ENCODE results near the gene TTLL11.

TTLL11 gene

DNA sequence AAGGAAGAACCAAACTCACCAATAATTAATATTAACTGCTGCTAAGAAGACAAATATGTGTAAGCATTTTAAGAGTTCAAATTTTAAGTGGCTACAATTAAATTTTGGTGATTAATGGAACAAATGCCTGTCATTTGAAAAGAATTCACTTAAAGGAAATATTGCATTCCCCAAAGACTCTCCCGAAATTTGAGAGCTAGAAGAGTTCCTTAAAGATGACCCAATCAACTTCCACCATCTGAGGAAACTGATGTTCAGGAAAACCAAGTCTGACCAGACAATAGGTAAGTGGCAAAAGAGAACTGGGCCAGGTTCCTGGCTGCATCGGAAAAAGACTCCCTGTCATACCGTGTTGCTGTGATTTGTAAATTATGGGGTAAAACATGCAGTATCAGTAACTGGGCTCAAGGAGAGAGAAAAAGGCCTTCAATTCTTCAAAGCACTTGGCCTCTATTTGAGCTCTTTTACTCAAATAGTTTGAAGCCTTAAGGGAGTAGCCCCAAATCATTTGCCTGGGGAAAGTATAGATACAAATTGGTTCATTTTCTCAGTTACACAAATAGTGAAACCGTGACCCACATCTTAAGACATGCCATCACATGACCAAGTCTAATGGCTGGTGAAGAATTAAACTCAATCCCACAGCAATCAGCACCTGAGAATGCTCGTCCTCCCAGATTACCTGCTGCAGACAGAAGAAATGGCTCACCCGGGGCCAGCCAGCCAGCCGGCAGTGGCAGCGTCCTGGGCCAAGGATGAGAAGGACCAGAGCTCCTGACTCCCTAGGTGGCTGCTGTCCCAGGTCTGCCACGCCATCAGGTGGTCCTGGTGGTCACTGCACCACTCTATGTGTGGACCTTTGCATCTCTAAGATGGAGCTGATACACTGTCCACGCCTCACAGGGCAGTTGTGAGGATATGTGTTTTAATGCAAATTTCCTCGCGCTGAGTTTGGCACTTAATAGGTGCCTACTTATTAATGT is 162.9 kb downstream of the TTLL11 start:
- no peak for DNase-seq

DNA sequence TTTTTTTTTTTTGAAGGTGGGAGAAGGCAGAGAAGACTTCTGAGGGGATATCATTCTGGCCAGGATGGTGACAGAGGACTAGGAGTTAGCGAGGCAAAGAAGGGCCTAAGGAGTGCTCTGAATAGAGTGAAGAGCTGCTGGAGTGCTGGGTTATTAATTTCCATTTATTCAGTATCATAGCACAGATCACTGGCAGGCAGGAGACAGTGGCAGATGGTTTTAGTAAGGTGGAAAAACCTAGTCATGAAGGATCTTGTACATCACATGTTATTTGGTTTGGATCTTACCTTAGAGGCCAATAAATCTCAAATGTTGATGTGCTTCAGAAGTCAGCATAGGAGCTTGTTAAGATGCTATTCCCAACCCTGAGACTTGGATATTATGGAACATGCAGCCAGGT is 165.5 kb downstream of the TTLL11 start:
- DNase-seq, result no peak

DNA sequence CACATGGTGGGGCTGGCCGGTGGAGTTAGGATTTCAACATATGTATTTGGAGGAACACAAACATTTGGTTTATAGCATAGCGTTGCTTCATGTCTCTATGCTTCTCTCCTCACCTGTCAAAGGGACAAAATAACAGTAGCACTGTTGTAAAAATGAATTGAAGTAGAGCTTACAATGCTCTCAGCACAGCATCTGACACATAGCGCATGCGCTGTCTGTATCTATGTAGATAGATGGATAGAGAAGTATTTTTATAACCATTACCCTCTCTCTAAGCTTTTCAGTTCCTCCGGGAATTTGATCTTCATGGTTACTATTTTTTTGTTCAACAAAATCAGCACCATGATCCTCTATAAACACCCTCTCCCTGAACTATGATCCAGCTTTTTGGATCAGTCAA is 166.0 kb downstream of the TTLL11 start:
- no peak for DNase-seq

DNA sequence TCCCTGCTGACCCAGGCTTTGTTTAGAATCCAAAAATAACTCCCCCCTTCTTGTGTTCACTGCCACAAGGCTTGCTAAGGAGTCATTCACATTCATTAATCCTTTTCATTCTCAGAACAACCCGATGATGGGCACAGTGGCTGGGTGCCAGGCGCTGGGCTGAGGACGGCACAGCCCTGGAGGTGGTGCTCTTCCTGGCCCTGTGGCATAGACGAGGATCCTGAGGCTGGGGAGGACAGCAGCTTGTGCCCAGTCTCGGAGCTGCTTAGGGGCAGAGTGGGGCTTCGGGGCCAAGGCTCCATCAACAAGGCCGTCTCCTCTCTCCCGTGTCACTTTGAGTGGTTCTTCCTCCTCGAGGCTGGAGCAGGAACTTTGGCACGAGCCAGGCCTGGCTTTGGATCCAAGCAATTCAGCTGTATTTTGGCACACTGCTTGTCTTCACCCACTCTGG is 166.7 kb downstream of the TTLL11 start:
- no peak for DNase-seq

DNA sequence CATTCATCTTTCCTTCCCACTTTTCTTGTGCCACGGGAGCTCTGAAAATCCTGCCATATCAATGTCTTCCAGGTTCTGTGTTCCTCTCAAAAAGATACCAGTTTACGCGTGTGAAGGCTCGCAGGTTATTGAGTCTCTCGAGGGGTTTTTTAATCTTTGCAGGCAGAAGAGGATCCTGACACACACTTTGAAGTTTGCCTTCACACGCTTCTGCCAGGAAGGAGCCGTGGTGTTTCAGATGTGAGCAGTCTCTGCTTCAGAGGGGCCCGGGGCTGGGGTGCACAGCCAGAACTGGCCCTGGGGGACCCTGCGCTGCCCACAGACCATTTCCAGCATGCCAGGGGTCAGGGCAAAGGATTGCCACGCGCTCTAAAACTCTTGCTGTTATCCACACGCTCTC is 167.2 kb downstream of the TTLL11 start:
- DNase-seq, result no peak

DNA sequence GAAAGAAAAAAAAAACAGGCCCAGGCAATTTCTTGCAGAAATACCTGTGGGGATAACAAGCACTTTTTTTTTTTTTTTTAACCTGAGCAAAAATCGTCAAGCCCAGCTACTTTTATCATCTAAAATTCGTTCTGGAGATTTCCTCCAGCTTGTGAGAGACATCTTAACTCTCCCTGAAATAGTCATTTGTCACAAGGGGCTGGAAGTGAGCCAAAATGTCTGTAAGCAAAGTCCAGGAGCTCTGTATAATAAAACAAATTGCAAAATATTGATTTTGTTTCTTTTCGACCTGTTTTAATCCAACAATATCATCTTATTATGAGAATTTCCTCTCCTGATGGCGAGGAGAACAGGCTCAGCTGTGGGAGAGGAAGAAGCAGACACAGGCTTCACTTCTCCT is 168.4 kb downstream of the TTLL11 start:
- peak in 1 of 3 experiments; percentile 32 for DNase-seq

DNA sequence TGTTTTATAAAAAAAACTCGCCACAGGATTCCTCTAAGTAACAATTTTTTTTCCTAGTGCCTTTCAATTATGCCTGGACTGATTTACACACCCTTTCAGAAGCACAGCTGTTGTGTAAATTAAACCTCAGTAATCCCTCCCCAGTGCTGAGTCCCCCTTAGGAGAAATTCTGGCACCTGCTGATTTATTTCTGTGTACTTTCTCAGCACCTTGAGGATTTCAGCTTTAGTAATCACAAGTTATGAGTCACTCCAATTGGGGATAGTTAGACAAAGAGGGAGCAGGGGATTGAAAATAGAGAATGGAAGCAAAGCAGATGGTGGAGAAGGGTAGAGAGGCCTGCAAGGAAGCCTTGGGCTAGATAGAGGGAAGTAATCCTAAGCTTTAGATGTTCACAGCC is 171.7 kb downstream of the TTLL11 start:
- peak in 2 of 3 experiments; percentile 44 to 84 for DNase-seq

DNA sequence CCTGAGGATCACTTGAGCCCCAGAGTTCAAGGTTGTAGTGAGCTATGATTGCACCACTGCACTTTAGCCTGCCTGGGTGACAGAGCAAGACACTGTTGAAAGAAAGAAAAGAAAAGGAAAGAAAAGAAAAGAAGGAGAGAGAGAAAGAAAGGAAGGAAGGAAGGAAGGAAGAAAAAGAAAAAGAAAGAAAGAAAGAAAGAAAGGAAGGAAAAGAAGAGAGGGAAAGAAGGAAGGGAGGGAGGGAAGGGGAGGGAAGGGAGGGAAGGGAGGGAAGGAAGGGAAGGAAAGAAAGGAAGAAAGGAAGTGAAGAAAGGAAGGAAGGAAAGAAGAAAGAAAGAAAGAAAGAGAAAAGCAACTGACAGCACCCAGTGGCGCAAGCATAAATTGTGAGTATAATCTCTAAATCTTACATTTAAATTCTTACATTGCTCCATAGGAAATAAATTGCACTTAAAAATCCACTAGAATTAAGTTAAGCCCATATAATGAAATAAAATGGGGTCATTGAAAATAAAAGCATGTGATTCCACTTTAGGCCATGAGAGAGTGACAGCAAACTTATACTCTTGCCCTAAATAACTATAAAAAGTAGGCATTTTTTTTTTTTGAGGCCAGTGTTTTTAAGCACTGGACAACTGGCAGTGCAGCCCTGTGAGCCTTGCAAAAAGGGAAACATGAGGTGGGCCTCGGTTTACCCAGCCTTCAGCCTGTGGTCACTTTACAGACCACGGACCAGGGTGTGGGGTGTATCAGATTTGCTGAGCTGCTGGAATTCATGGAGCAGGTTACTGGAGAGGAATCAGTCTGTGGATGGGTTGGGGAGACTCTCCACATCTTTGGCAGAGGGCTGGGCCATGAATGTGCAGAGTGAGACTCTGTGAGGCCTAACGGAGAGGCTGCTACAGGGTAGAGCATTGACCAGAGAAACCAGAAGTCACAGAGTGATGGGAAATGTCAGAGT is 175.5 kb downstream of the TTLL11 start:
- DNase-seq, result no peak

DNA sequence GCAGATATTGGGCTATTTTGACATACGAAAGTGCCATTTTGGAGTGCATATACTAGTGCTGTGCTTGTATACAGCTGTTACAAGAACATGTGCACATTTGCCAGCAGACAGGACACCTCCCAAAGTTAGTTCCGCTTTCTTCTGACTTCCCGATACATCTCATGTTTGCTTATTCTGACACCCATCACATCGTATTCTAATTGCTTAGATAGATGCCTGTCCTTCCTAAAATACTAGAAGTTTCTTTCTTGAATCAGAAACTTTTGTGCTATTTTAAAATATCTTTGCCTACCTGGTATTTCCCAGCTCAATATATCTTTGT is 177.8 kb downstream of the TTLL11 start:
- DNase-seq, result no peak

DNA sequence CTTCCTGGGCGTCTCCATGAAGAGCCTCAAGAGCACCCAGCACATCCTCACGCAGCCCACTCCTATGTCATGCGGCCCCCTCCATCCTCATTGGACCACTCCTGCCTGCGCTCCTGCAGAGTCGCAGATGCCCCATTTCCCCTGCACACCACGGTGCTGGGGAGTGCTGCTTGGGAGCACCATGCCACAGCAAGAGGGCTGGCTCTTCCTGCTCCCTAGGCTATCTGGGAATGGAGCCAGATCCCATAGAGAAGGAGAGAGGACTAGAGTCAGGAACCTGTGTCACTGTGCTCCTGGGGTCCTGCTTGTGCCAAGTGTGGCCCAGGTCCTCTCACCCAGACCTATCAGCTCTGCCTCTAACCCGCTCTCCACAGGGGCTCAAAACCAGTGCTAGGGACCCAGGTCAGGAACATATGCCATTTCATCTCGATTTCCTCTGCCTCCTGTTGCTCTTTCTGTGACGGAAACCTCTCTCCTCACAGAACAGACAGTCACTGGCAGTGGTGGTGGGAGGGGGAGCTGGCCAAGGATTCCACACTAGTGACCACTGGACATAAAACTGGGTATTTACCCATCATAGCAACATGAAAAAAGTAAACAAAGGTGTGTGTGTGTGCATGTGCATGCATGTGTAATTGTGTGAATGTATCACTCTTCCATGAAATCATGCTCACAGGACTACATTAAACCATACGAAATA is 178.4 kb downstream of the TTLL11 start:
- DNase-seq, result no peak

DNA sequence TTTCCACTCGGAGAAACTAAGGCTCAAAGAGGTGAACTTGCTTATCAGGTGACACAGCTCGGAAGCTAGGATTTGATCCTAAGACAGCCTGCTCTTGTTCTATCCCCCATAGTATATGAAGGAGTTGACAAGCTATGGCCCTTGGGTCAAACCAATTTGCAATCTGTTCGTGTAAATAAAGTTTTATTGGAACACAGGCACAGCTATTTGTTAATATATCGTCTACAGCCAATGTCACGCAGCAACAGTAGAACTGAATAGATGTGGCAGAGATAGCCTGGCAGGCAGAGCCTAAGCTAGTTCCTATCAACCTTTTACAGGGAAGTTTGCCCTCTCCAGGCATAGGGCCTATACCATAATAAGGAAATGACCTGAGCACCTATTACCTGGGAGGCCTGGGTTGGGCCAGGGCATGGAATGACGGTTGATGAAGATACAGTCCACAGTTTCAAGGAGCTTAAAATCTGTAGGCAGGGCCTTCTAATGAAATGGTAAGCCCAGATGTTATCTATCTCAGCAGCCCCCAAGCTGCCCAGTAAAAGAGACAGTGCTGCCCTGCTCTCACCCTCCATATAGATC is 179.0 kb downstream of the TTLL11 start:
- DNase-seq, result no peak

DNA sequence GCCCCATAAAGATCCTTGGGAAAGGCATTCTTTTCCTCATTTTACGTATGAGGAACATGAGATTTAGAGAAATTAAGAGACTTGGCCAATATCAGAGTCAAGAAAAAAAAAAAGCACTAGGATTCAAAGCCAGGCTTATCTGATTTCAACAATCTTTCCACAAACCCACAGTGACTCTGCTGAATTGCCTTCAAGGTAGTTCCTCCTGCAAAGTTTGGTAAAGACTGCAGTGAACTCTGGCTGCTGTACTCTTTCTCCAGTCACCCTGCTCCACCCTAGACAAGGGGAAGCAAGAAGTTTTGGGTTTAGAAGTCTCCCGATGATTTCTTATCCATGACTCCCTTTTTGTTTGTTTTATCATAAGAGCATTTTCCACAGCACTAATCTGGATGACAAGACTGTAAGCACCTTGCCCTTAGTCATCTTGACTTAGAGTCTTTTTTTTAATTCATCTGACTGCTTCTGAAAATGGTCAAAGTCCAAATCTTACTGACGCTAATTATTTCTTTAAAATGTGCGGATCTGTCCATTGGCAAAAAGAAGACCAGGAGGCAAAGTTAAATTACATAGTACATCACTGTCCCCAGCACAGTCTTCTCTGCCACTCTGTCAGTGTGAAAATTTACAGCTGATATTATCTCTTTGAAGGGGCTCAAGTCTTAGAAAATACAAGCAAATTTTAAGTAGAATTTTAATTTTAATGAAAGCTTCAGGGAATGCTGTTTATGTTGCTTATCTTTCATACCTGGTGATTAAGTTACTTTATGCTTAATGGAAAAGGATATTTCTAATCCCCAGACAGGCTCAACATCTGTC is 180.1 kb downstream of the TTLL11 start:
- no peak for DNase-seq

DNA sequence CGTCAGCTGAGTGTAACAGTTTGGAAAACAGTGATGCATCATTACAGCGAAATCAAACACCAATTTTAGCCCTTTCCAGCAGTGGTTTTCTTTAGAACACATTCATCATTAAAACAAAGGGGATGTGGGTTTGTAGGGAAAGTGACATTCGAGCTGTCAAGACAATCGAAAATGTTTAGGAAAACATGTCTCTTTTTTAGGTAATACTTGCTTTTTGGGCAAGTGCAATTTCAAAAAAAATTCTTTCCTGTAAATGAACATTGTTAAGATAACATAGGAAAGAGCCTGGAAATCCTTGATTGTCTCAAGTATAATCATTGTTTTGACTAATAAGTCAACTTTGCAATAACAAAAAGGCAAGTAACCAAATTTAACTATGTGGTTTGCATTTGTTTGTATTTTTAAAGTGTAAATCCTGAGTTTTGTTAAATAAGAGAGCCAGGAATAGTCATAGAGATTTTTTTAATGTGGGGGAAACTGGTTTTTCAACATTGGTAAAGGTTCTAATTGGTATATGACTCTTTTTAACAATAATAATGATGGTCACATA is 182.5 kb downstream of the TTLL11 start:
- DNase-seq, result no peak

DNA sequence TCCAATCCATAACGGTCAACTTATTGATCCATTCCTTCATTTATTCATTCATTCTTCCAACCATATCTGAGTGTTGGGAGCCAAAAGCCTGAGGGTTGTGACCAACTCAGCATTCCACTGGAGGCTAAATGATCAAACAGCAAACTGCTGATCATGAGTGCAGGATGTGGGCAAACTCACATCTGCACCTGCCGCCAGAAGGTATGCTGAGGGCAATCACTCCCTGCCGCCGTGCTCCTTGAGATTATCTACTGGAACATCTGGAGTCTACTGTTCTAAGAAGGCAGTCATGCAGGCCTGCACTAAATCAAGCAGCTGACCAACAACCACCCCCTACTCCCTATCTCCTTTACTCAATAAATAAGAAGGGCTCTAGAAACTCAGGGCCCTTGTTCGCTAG is 184.0 kb downstream of the TTLL11 start:
- DNase-seq, result no peak

DNA sequence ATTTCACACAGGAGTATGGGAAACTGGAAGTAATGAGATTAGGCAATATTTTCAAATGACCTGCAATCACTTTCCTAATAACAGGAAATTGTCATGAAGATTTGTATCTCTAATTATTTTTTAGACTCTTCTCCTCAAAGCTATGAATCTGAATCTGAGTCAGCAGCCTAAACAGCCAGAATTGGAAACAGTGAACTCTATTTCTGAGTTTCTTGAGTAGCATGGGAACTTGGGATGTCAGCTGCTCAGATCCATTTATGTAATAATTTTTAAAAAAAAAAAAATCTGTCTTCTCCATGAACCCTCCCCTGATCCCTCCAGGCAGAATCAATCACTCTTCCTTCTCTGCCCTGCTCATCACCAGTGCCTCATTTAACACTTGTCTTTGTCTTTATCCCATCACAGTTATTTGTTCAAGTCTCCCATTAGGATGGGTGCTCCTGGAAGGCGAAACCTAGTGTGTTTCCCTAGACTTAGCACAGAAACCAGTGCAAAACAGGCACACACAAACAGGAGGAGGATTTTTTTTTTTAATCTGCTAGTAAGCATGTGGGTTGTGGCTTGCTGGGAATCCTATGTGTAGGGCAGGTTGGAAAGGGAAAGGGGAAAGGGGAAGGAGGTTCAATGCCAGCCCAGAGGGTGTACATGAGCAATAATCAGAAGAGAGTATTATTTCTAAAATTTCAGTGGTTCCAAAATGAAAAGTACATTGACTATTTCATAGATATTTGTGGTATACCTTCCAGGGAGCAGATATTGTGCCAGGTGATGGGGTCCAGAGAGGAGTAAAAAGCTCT is 186.8 kb downstream of the TTLL11 start:
- DNase-seq, result peak in 1 of 3 experiments; percentile 22

DNA sequence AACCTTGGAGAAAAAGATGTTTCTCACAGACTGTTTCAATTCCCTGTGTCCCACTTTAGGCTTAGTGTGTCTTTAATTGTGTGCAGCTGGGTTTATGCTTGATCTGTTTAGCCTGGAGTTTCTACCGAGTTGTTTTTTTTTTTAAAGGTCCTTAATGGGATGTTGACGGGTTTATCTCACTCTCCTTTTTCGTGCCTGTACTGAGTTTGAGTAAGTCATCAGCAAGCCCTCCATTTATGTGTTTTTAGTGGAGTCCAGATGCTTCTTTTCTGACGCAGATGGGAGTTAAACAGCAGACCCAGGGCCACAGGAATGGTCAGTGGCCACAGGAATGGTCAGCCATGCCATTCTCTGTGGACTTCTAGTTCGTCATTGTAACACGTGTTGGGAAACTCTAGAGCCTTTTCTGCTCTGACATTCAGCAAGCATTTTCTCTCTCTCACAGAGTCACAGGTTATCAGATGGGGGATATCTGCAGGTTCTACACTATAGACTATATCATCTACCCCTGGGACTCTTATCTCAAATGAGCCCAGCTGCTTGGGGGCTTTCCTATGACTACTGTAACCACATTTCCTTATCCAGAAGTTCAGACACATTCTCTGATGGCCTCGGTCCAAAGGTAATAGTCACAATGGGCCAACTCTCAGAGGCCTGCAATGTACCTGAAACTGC is 190.5 kb downstream of the TTLL11 start:
- DNase-seq, result no peak

DNA sequence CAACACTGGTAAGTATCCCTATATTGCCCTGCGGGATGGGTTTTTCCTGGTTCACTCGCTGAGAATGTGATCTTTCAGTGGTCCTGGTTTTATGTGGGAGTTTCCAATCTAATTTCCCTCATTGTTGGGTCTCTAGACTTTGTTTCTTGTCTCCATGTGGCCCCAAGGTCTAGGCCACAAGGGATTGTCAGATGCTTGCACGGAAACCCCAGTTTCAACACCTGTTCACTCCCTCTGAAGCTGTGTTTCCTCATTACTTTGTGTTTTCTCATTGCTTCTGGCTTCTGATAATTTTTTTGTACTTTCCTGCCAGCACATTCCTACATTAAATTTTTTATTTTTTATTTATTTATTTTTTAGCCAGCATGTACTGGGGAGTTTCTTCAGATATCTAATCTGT is 191.5 kb downstream of the TTLL11 start:
- no peak for DNase-seq

DNA sequence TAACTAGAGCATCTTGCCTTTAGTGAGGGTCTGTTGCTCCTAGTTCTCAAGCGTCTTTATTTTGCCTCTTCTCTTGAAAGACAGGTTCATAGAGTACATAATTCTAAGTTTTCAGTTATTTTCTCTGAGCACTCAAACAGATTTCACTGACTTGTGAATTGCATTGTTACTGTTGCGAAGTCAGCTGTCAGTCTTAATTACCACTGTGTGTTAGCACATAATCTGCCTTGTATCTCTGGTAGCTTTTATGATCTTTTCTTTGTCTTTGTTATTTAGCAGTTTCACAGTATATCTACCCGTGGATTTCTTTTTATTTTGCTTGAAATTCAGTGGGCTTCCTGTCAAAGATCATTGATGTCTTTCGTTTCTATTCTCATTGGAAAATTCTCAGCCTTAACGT is 192.9 kb downstream of the TTLL11 start:
- no peak for DNase-seq

DNA sequence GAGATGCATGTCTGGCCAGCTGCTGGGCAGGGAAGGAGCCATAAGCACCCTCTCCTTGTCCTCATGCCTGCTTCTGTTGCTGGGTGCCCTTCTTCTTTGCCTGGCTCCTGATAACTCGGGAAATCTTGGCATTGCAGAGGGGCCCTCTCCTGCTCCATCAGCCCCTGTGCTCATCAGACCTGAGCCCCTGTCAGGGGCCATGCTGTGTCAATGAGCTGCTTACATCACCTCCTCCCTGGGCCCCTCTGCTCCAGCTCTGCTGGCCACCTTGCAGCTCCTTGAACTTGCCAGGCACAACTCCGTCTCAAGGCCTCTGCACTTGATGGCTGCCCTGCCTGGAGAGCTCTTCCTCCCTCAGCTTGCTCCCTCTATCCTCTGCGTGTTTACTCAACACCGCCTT is 194.3 kb downstream of the TTLL11 start:
- no peak for DNase-seq

DNA sequence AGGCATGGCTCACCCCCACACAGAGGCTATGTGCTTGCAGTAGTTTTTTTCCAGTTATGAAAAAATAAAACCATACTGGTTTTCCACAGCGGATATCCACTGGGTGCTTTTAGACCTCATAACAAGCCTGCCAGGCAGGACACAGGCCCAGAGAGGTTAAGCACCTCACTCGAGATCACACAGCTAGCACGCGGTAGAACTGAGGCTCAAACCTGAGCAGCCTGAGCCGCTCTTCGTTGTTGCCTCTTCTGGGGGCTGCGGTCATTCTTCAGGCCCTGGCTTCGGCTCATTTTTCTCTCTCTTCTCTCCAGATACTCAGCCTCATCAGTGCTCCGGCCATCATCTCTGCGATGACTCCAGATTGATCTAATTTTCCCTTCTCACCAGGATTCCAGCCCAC is 196.0 kb downstream of the TTLL11 start:
- DNase-seq, result no peak

All from NCI-H1417 (cell line).